B cell (primary cell): Measurements from ENCODE around the gene CXCL8.
"Not testable (repeated sequence)": the region's sequence is repeated elsewhere in the genome, so short reads cannot be mapped to it uniquely, and the experiment has no call there.

Experiments used
- EZH2 ChIP-seq: IDR thresholded peaks from 2 replicates; pipeline ENCODE4 v1.6.1; 2012; ENCODE audit warnings: borderline replicate concordance, low read depth, mild to moderate bottlenecking, moderate library complexity, low read length; ENCODE audit not compliant: insufficient read depth, poor library complexity, severe bottlenecking
- TF ChIP-seq, protein P1 (sequence below): fragments of 200-600 bp; IDR thresholded peaks from one replicate; pipeline ENCODE4 v1.8.0; 2022; ENCODE audit warnings: antibody characterized with exemption, mild to moderate bottlenecking

DNA sequence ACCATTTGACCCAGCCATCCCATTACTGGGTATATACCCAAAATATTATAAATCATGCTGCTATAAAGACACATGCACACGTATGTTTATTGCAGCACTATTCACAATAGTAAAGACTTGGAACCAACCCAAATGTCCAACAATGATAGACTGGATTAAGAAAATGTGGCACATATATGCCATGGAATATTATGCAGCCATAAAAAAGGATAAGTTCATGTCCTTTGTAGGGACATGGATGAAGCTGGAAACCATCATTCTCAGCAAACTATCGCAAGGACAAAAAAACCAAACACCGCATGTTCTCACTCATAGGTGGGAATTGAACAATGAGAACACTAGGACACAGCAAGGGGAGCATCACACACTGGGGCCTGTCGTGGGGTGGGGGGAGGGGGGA, 49.2 kb upstream of the CXCL8 start:
- TF ChIP-seq, protein P1, sequence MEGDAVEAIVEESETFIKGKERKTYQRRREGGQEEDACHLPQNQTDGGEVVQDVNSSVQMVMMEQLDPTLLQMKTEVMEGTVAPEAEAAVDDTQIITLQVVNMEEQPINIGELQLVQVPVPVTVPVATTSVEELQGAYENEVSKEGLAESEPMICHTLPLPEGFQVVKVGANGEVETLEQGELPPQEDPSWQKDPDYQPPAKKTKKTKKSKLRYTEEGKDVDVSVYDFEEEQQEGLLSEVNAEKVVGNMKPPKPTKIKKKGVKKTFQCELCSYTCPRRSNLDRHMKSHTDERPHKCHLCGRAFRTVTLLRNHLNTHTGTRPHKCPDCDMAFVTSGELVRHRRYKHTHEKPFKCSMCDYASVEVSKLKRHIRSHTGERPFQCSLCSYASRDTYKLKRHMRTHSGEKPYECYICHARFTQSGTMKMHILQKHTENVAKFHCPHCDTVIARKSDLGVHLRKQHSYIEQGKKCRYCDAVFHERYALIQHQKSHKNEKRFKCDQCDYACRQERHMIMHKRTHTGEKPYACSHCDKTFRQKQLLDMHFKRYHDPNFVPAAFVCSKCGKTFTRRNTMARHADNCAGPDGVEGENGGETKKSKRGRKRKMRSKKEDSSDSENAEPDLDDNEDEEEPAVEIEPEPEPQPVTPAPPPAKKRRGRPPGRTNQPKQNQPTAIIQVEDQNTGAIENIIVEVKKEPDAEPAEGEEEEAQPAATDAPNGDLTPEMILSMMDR = not testable (repeated sequence)
- not testable (repeated sequence) for TF ChIP-seq EZH2
